ENCODE measurements around the gene BRD1. TPM values are rescaled to one million over a fixed set of nuclear protein-coding genes. Genes with fewer than 3 reads are reported as not detected.

The BRD1 gene
- total and polyA plus RNA-seq, 3 experiments from 2014 or later = 4.9 to 35.1 (median 32.9) TPM

GRCh38 chr22:49734882-49735281 is 92.8 kb downstream of the BRD1 start:
- Histone ChIP-seq H3K27ac (ENCODE audit: low read depth, low read length) (no peak overlapping the region), H3K36me3 (ENCODE audit: insufficient read depth, low read length) (no peaks in the 10 kb centered on the region), H3K4me3 (ENCODE audit: low read length) (no peak overlapping the region), H3K27me3 (ENCODE audit: insufficient read depth, low read length, poor library complexity, severe bottlenecking) (no peaks in the 10 kb centered on the region), H3K4me1 (ENCODE audit: insufficient read depth, low read length) (peaks cover 5% of the 10 kb centered on the region), H3K9me3 (ENCODE audit: low read length) (no peaks in the 10 kb centered on the region)
- Mint-ChIP-seq H3K9me3 (peaks cover 0 to 6% (median 0%) of the 10 kb centered on the region in 5 donors), H3K36me3 (peaks cover 0 to 14% (median 0%) of the 10 kb centered on the region in 3 donors), H3K4me3 (no peak overlapping the region), H3K4me1 (peaks cover 14 to 18% (median 17%) of the 10 kb centered on the region in 3 donors), H3K27ac (no peak overlapping the region), H3K27me3 (peaks cover 38 to 78% of the 10 kb centered on the region in 2 donors)
- ChIA-PET POLR2A (no interaction called here), CTCF (no interaction called here)
- DNase-seq = no peak

- Histone ChIP-seq H3K4me1 (ENCODE audit: insufficient read depth, low read length) (peaks cover 5% of the 10 kb centered on the region), H3K9me3 (ENCODE audit: low read length) (no peaks in the 10 kb centered on the region), H3K27ac (ENCODE audit: low read depth, low read length) (no peak overlapping the region), H3K36me3 (ENCODE audit: insufficient read depth, low read length) (no peaks in the 10 kb centered on the region), H3K4me3 (ENCODE audit: low read length) (no peak overlapping the region), H3K27me3 (ENCODE audit: insufficient read depth, low read length, poor library complexity, severe bottlenecking) (no peaks in the 10 kb centered on the region)
- H3K27ac Mint-ChIP-seq = no peak overlapping the region
- ChIA-PET CTCF (no interaction called here), POLR2A (no interaction called here)
- peaks cover 0 to 1% (median 0%) of the 10 kb centered on the region in 5 donors for H3K9me3 Mint-ChIP-seq
- no peak for DNase-seq
- peaks cover 40 to 76% of the 10 kb centered on the region in 2 donors for H3K27me3 Mint-ChIP-seq
- peaks cover 14 to 18% (median 17%) of the 10 kb centered on the region in 3 donors for H3K4me1 Mint-ChIP-seq
- peaks cover 0 to 12% (median 0%) of the 10 kb centered on the region in 3 donors for H3K36me3 Mint-ChIP-seq
- peak overlapping the region in 2 of 7 donors; percentile 36 to 67 for H3K4me3 Mint-ChIP-seq
These were observed 93.3 kb downstream of the BRD1 start for GRCh38 chr22:49734390-49734789.

- H3K27ac ChIP-seq (ENCODE audit: low read depth, low read length) = no peak overlapping the region
- H3K9me3 Mint-ChIP-seq = no peaks in the 10 kb centered on the region
- H3K36me3 Mint-ChIP-seq = peaks cover 0 to 9% (median 0%) of the 10 kb centered on the region in 3 donors
- DNase-seq = no peak
- H3K4me1 ChIP-seq (ENCODE audit: insufficient read depth, low read length) = peaks cover 5% of the 10 kb centered on the region
- H3K4me1 Mint-ChIP-seq = peaks cover 14 to 18% (median 17%) of the 10 kb centered on the region in 3 donors
- H3K4me3 Mint-ChIP-seq = peak overlapping the region in 4 of 7 donors; percentile 33 to 65 (median 58)
- no peaks in the 10 kb centered on the region for H3K36me3 ChIP-seq (ENCODE audit: insufficient read depth, low read length)
- H3K27me3 Mint-ChIP-seq = peaks cover 42 to 75% of the 10 kb centered on the region in 2 donors
- H3K27ac Mint-ChIP-seq = no peak overlapping the region
- no peaks in the 10 kb centered on the region for H3K27me3 ChIP-seq (ENCODE audit: insufficient read depth, low read length, poor library complexity, severe bottlenecking)
- POLR2A ChIA-PET = no interaction called here
- no peaks in the 10 kb centered on the region for H3K9me3 ChIP-seq (ENCODE audit: low read length)
- H3K4me3 ChIP-seq (ENCODE audit: low read length) = no peak overlapping the region
- CTCF ChIA-PET = no interaction called here
These were observed 94.0 kb downstream of the BRD1 start for GRCh38 chr22:49733631-49734030.

GRCh38 chr22:49730656-49731055 is 97.0 kb downstream of the BRD1 start:
- H3K27ac Mint-ChIP-seq = no peak overlapping the region
- peak overlapping the region in 1 of 7 donors; percentile 7 for H3K4me3 Mint-ChIP-seq
- POLR2A ChIA-PET = no interaction called here
- Histone ChIP-seq H3K27ac (ENCODE audit: low read depth, low read length) (no peak overlapping the region), H3K27me3 (ENCODE audit: insufficient read depth, low read length, poor library complexity, severe bottlenecking) (peaks cover 14% of the 10 kb centered on the region), H3K9me3 (ENCODE audit: low read length) (no peaks in the 10 kb centered on the region), H3K4me1 (ENCODE audit: insufficient read depth, low read length) (peaks cover 5% of the 10 kb centered on the region), H3K36me3 (ENCODE audit: insufficient read depth, low read length) (no peaks in the 10 kb centered on the region), H3K4me3 (ENCODE audit: low read length) (no peak overlapping the region)
- CTCF ChIA-PET = no interaction called here
- DNase-seq = no peak
- H3K27me3 Mint-ChIP-seq = peaks cover 58 to 73% of the 10 kb centered on the region in 2 donors
- peaks cover 14 to 18% (median 17%) of the 10 kb centered on the region in 3 donors for H3K4me1 Mint-ChIP-seq
- no peaks in the 10 kb centered on the region for H3K9me3 Mint-ChIP-seq
- H3K36me3 Mint-ChIP-seq = peaks cover 0 to 9% (median 0%) of the 10 kb centered on the region in 3 donors

GRCh38 chr22:49728570-49729271 is 99.0 kb downstream of the BRD1 start:
- POLR2A ChIA-PET = no interaction called here
- Histone ChIP-seq H3K4me1 (ENCODE audit: insufficient read depth, low read length) (peaks cover 10% of the 10 kb centered on the region), H3K27ac (ENCODE audit: low read depth, low read length) (no peak overlapping the region), H3K4me3 (ENCODE audit: low read length) (no peak overlapping the region), H3K36me3 (ENCODE audit: insufficient read depth, low read length) (no peaks in the 10 kb centered on the region), H3K9me3 (ENCODE audit: low read length) (no peaks in the 10 kb centered on the region), H3K27me3 (ENCODE audit: insufficient read depth, low read length, poor library complexity, severe bottlenecking) (peaks cover 14% of the 10 kb centered on the region)
- peaks cover 12 to 15% (median 13%) of the 10 kb centered on the region in 3 donors for H3K4me1 Mint-ChIP-seq
- no peaks in the 10 kb centered on the region for H3K9me3 Mint-ChIP-seq
- peaks cover 58 to 60% of the 10 kb centered on the region in 2 donors for H3K27me3 Mint-ChIP-seq
- no peak overlapping the region for H3K27ac Mint-ChIP-seq
- no peak for DNase-seq
- H3K36me3 Mint-ChIP-seq = peaks cover 0 to 9% (median 0%) of the 10 kb centered on the region in 3 donors
- CTCF ChIA-PET = no interaction called here
- no peak overlapping the region for H3K4me3 Mint-ChIP-seq

GRCh38 chr22:49727881-49728569 is 99.6 kb downstream of the BRD1 start:
- POLR2A ChIA-PET = no interaction called here
- no peak overlapping the region for H3K4me3 Mint-ChIP-seq
- H3K27me3 Mint-ChIP-seq = peaks cover 53 to 58% of the 10 kb centered on the region in 2 donors
- H3K4me1 Mint-ChIP-seq = peaks cover 9 to 12% (median 10%) of the 10 kb centered on the region in 3 donors
- peak overlapping the region in 1 of 8 donors; percentile 46 for H3K27ac Mint-ChIP-seq
- no peaks in the 10 kb centered on the region for H3K9me3 Mint-ChIP-seq
- Histone ChIP-seq H3K4me3 (ENCODE audit: low read length) (no peak overlapping the region), H3K27me3 (ENCODE audit: insufficient read depth, low read length, poor library complexity, severe bottlenecking) (peaks cover 14% of the 10 kb centered on the region), H3K4me1 (ENCODE audit: insufficient read depth, low read length) (peaks cover 7% of the 10 kb centered on the region), H3K27ac (ENCODE audit: low read depth, low read length) (no peak overlapping the region), H3K36me3 (ENCODE audit: insufficient read depth, low read length) (no peaks in the 10 kb centered on the region), H3K9me3 (ENCODE audit: low read length) (no peaks in the 10 kb centered on the region)
- H3K36me3 Mint-ChIP-seq = peaks cover 0 to 6% (median 0%) of the 10 kb centered on the region in 3 donors
- DNase-seq = no peak
- CTCF ChIA-PET = no interaction called here

- H3K36me3 ChIP-seq (ENCODE audit: insufficient read depth, low read length) = no peaks in the 10 kb centered on the region
- ChIA-PET CTCF (no interaction called here), POLR2A (no interaction called here)
- no peaks in the 10 kb centered on the region for H3K9me3 ChIP-seq (ENCODE audit: low read length)
- peaks cover 0 to 5% (median 0%) of the 10 kb centered on the region in 3 donors for H3K36me3 Mint-ChIP-seq
- H3K4me3 Mint-ChIP-seq = peak overlapping the region in 1 of 7 donors; percentile 16
- no peak overlapping the region for H3K27ac ChIP-seq (ENCODE audit: low read depth, low read length)
- H3K27ac Mint-ChIP-seq = no peak overlapping the region
- H3K4me1 Mint-ChIP-seq = peaks cover 7 to 10% (median 9%) of the 10 kb centered on the region in 3 donors
- peaks cover 49 to 51% of the 10 kb centered on the region in 2 donors for H3K27me3 Mint-ChIP-seq
- DNase-seq = no peak
- no peaks in the 10 kb centered on the region for H3K9me3 Mint-ChIP-seq
- peaks cover 7% of the 10 kb centered on the region for H3K4me1 ChIP-seq (ENCODE audit: insufficient read depth, low read length)
- peaks cover 14% of the 10 kb centered on the region for H3K27me3 ChIP-seq (ENCODE audit: insufficient read depth, low read length, poor library complexity, severe bottlenecking)
- no peak overlapping the region for H3K4me3 ChIP-seq (ENCODE audit: low read length)
These were observed 100.3 kb downstream of the BRD1 start for GRCh38 chr22:49727191-49727880.

- H3K9me3 ChIP-seq (ENCODE audit: low read length) = no peaks in the 10 kb centered on the region
- H3K27ac ChIP-seq (ENCODE audit: low read depth, low read length) = no peak overlapping the region
- Mint-ChIP-seq H3K4me1 (peaks cover 7 to 10% (median 9%) of the 10 kb centered on the region in 3 donors), H3K9me3 (no peaks in the 10 kb centered on the region), H3K4me3 (no peak overlapping the region), H3K27me3 (peaks cover 44 to 45% of the 10 kb centered on the region in 2 donors), H3K27ac (no peak overlapping the region), H3K36me3 (no peaks in the 10 kb centered on the region)
- CTCF ChIA-PET = no interaction called here
- peaks cover 7% of the 10 kb centered on the region for H3K4me1 ChIP-seq (ENCODE audit: insufficient read depth, low read length)
- H3K36me3 ChIP-seq (ENCODE audit: insufficient read depth, low read length) = no peaks in the 10 kb centered on the region
- no peak overlapping the region for H3K4me3 ChIP-seq (ENCODE audit: low read length)
- peaks cover 14% of the 10 kb centered on the region for H3K27me3 ChIP-seq (ENCODE audit: insufficient read depth, low read length, poor library complexity, severe bottlenecking)
- no peak for DNase-seq
- POLR2A ChIA-PET = no interaction called here
These were observed 101.0 kb downstream of the BRD1 start for GRCh38 chr22:49726701-49727101.
